H1 (cell line): ENCODE results near the gene KCTD19. TPM values are rescaled to one million over a fixed set of nuclear protein-coding genes. Genes with fewer than 3 reads are reported as not detected.

ENCODE experiments used
- CTCF ChIA-PET: fragments of 300-600 bp; sonication (Branson Sonifier 250); formaldehyde crosslinking; loops from one replicate; lab custom pipeline; 2021; ENCODE audit not compliant: partially characterized antibody; lab: Charles Lee
- POLR2A ChIA-PET: fragments of 300-600 bp; sonication (Branson Sonifier 250); formaldehyde crosslinking; loops from one replicate; lab custom pipeline; 2021; ENCODE audit warnings: inconsistent platforms; ENCODE audit not compliant: partially characterized antibody; lab: Charles Lee
- DNase-seq, 2 experiments: peaks; one replicate each; pipeline versions ENCODE4 v3.0.0 to v3.0.0-alpha.2; 2010 to 2022; ENCODE audit warnings: low spot score in 2 of 2, low read depth in 1 of 2, mixed read lengths in 1 of 2
- FAIRE-seq: peaks from 2 replicates; lab custom pipeline; 2011; peaks lifted over from hg19 to GRCh38; lab: Jason Lieb, UNC
- H2AFZ ChIP-seq: 2 replicates; pipeline ENCODE4 v1.8.1; 2012; ENCODE audit warnings: low read length, inconsistent platforms
- H2AK5ac ChIP-seq: 2 replicates; pipeline ENCODE4 v1.6.1; 2013; ENCODE audit warnings: low read depth, low read length
- H2BK120ac ChIP-seq: replicated peaks from 2 replicates; pipeline ENCODE3; 2013; ENCODE audit warnings: low read depth, low read length, inconsistent platforms
- H2BK12ac ChIP-seq: 2 replicates; pipeline ENCODE4 v1.6.1; 2013; ENCODE audit warnings: low read depth, low read length
- H2BK15ac ChIP-seq: 2 replicates; pipeline ENCODE4 v1.6.1; 2013; ENCODE audit warnings: low read length
- H2BK20ac ChIP-seq: 2 replicates; pipeline ENCODE4 v1.6.1; 2013; ENCODE audit warnings: low read length
- H2BK5ac ChIP-seq: 2 replicates; pipeline ENCODE4 v1.6.1; 2013; ENCODE audit warnings: low read depth, low read length
- H3K14ac ChIP-seq: 2 replicates; pipeline ENCODE4 v1.6.1; 2013; ENCODE audit warnings: inconsistent platforms; ENCODE audit not compliant: insufficient read length
- H3K18ac ChIP-seq: 2 replicates; pipeline ENCODE4 v1.6.1; 2013; ENCODE audit warnings: low read length; ENCODE audit errors: extremely low read depth
- H3K23ac ChIP-seq: 2 replicates; pipeline ENCODE4 v1.6.1; 2013; ENCODE audit warnings: inconsistent platforms; ENCODE audit not compliant: insufficient read length
- H3K23me2 ChIP-seq: 2 replicates; pipeline ENCODE4 v1.6.1; 2013; ENCODE audit warnings: low read depth, low read length
- H3K27ac ChIP-seq: 2 replicates; pipeline ENCODE4 v1.6.1; 2011; ENCODE audit warnings: low read depth, low read length, inconsistent platforms
- H3K27me3 ChIP-seq, 4 experiments: replicated peaks in 1 of 4; 1 replicate in 1 of 4; 2 replicates in 3 of 4; pipeline versions ENCODE4 v1.6.1 to v1.8.1; 2011 to 2013; ENCODE audit warnings: low read length in 3 of 4, mild to moderate bottlenecking in 3 of 4, inconsistent platforms in 2 of 4, mixed read lengths in 2 of 4, moderate library complexity in 1 of 4; ENCODE audit not compliant: control insufficient read depth in 3 of 4, insufficient read depth in 3 of 4; ENCODE audit errors: extremely low read depth in 1 of 4
- H3K36me3 ChIP-seq, 4 experiments: 2 replicates each; pipeline versions ENCODE4 v1.6.1 to v1.8.1; 2011 to 2013; ENCODE audit warnings: mild to moderate bottlenecking in 4 of 4, low read length in 3 of 4, moderate library complexity in 2 of 4, control low read depth in 1 of 4, inconsistent platforms in 1 of 4; ENCODE audit not compliant: insufficient read depth in 4 of 4, control insufficient read depth in 2 of 4
- H3K4ac ChIP-seq: replicated peaks from 2 replicates; pipeline ENCODE3; 2013; ENCODE audit warnings: low read length, low read depth, mixed read lengths, inconsistent platforms; ENCODE audit not compliant: insufficient read length
- H3K4me1 ChIP-seq, 4 experiments: replicated peaks in 1 of 4; 1 replicate in 1 of 4; 2 replicates in 3 of 4; pipeline versions ENCODE4 v1.6.1 to v1.8.1; 2011 to 2013; ENCODE audit warnings: low read length in 3 of 4, inconsistent platforms in 2 of 4, mixed read lengths in 1 of 4; ENCODE audit not compliant: insufficient read depth in 4 of 4, control insufficient read depth in 3 of 4
- H3K4me2 ChIP-seq, 2 experiments: 2 replicates each; pipeline versions ENCODE4 v1.6.1 to v1.8.1; 2011 to 2013; ENCODE audit warnings: low read depth in 2 of 2, low read length in 2 of 2, control low read depth in 1 of 2, inconsistent platforms in 1 of 2, mild to moderate bottlenecking in 1 of 2; ENCODE audit not compliant: insufficient read depth in 1 of 2
- H3K4me3 ChIP-seq, 4 experiments: fragments of 200-600, 300-600 bp in 1 of 4; sonication (generic), shearing (Covaris generic), sonication (Bioruptor Twin) in 1 of 4; 2 replicates each; pipeline versions ENCODE4 v1.5.1 to v1.8.1; 2011 to 2016; ENCODE audit warnings: low read length in 4 of 4, low read depth in 3 of 4, control low read depth in 2 of 4, inconsistent platforms in 2 of 4, mild to moderate bottlenecking in 2 of 4, mixed read lengths in 1 of 4, moderate library complexity in 1 of 4; ENCODE audit not compliant: insufficient read depth in 2 of 4; ENCODE audit errors: extremely low read depth in 1 of 4
- H3K56ac ChIP-seq: replicated peaks from 2 replicates; pipeline ENCODE3; 2013; ENCODE audit warnings: low read depth, mild to moderate bottlenecking, mixed read lengths, low read length, inconsistent platforms; ENCODE audit not compliant: insufficient read length
- H3K79me1 ChIP-seq: 2 replicates; pipeline ENCODE4 v1.6.1; 2013; ENCODE audit warnings: low read depth, low read length, control low read depth
- H3K79me2 ChIP-seq, 2 experiments: 2 replicates each; pipeline versions ENCODE4 v1.6.1 to v1.8.1; 2012 to 2013; ENCODE audit warnings: low read length in 2 of 2, mild to moderate bottlenecking in 2 of 2, inconsistent platforms in 1 of 2; ENCODE audit not compliant: insufficient read depth in 2 of 2, control insufficient read depth in 1 of 2
- H3K9ac ChIP-seq, 4 experiments: replicated peaks in 1 of 4; 1 replicate in 1 of 4; 2 replicates in 3 of 4; pipeline versions ENCODE4 v1.6.1 to v1.8.1; 2011 to 2013; ENCODE audit warnings: low read depth in 3 of 4, low read length in 3 of 4, control low read depth in 2 of 4, mild to moderate bottlenecking in 2 of 4, moderate library complexity in 2 of 4, inconsistent platforms in 1 of 4; ENCODE audit errors: extremely low read depth in 1 of 4
- H3K9me3 ChIP-seq, 2 experiments: 2 replicates each; pipeline versions ENCODE4 v1.6.1 to v1.8.1; 2012 to 2013; ENCODE audit warnings: mild to moderate bottlenecking in 2 of 2, moderate library complexity in 2 of 2, control low read depth in 1 of 2, inconsistent platforms in 1 of 2, low read depth in 1 of 2, low read length in 1 of 2, mixed read lengths in 1 of 2; ENCODE audit not compliant: insufficient read depth in 2 of 2
- H4K20me1 ChIP-seq, 2 experiments: replicated peaks in 1 of 2; 2 replicates each; pipeline versions ENCODE3 to v1.8.1; 2011 to 2013; ENCODE audit warnings: inconsistent platforms in 2 of 2, low read length in 2 of 2, mild to moderate bottlenecking in 1 of 2; ENCODE audit not compliant: insufficient read depth in 2 of 2, control insufficient read depth in 1 of 2
- H4K5ac ChIP-seq: 2 replicates; pipeline ENCODE4 v1.6.1; 2013; ENCODE audit warnings: low read length, low read depth, mixed read lengths, inconsistent platforms; ENCODE audit not compliant: insufficient read length
- H4K8ac ChIP-seq: 2 replicates; pipeline ENCODE4 v1.8.0; 2013; ENCODE audit warnings: mild to moderate bottlenecking, moderate library complexity, low read length, inconsistent platforms; ENCODE audit not compliant: insufficient read depth; ENCODE audit errors: extremely low read depth
- H4K91ac ChIP-seq: replicated peaks from 2 replicates; pipeline ENCODE3; 2013; ENCODE audit warnings: low read length, mixed read lengths, inconsistent platforms; ENCODE audit not compliant: insufficient read length
- ASH2L ChIP-seq: fragments of 200-600, 300-600 bp; sonication (generic); IDR thresholded peaks from one replicate; pipeline ENCODE4 v1.7.1; 2017; ENCODE audit warnings: low read length
- BACH1 ChIP-seq: IDR thresholded peaks from 2 replicates; pipeline ENCODE4 v1.6.1; 2012; ENCODE audit warnings: low read length, improper control_type of control experiment
- CEBPB ChIP-seq: IDR thresholded peaks from 2 replicates; pipeline ENCODE4 v1.6.1; 2012; ENCODE audit warnings: low read depth, low read length
- GTF2F1 ChIP-seq: IDR thresholded peaks from 2 replicates; pipeline ENCODE4 v1.6.1; 2012; ENCODE audit warnings: low read depth, low read length, improper control_type of control experiment, borderline replicate concordance
- JUN ChIP-seq: IDR thresholded peaks from 2 replicates; pipeline ENCODE4 v1.6.1; 2011; ENCODE audit warnings: low read depth, mild to moderate bottlenecking, improper control_type of control experiment, low read length
- KDM1A ChIP-seq: fragments of 200-600, 300-600 bp; sonication (generic); IDR thresholded peaks from 2 replicates; pipeline ENCODE4 v1.7.1; 2016; ENCODE audit warnings: mild to moderate bottlenecking, low read length, borderline replicate concordance
- KDM4A ChIP-seq: IDR thresholded peaks from one replicate; pipeline ENCODE4 v1.7.1; 2012; ENCODE audit warnings: low read depth, mild to moderate bottlenecking, moderate library complexity, low read length, inconsistent platforms; ENCODE audit not compliant: severe bottlenecking
- MAFK ChIP-seq: IDR thresholded peaks from 2 replicates; pipeline ENCODE4 v1.6.1; 2012; ENCODE audit warnings: low read depth, mild to moderate bottlenecking, improper control_type of control experiment, low read length
- MAX ChIP-seq: IDR thresholded peaks from 2 replicates; pipeline ENCODE4 v1.6.1; 2012; ENCODE audit warnings: inconsistent platforms
- POLR2A ChIP-seq, 2 experiments: IDR thresholded peaks; 1 replicate in 1 of 2; 2 replicates in 1 of 2; pipeline ENCODE4 v1.6.1; 2011; ENCODE audit warnings: low read depth in 2 of 2, low read length in 2 of 2, mild to moderate bottlenecking in 2 of 2; ENCODE audit errors: control extremely low read depth in 1 of 2
- RXRA ChIP-seq: IDR thresholded peaks from 2 replicates; pipeline ENCODE4 v1.6.1; 2011; ENCODE audit warnings: low read depth, mild to moderate bottlenecking, low read length, moderate library complexity; ENCODE audit not compliant: insufficient read depth
- SP4 ChIP-seq: IDR thresholded peaks from 2 replicates; pipeline ENCODE4 v1.6.1; 2012; ENCODE audit warnings: low read length, inconsistent platforms
- SRF ChIP-seq: IDR thresholded peaks from 2 replicates; pipeline ENCODE4 v1.6.1; 2011; ENCODE audit warnings: mild to moderate bottlenecking, low read depth, low read length, moderate library complexity
- SUZ12 ChIP-seq: fragments of 200-600 bp; sonication (generic); IDR thresholded peaks from 2 replicates; pipeline ENCODE4 v1.6.1; 2012; ENCODE audit warnings: mild to moderate bottlenecking, inconsistent platforms, low read length, moderate library complexity, mixed read lengths
- TAF7 ChIP-seq: optimal IDR thresholded peaks from 2 replicates; pipeline ENCODE3; 2011; ENCODE audit warnings: low read depth, mild to moderate bottlenecking, inconsistent platforms, low read length, moderate library complexity, borderline replicate concordance
- WGBS, 2 experiments: shearing (Covaris generic) in 1 of 2; methylation state at CpG; one replicate each; pipeline versions ENCODE4 v1.1.6 to v1.1.7; 2013 to 2015; ENCODE audit warnings: low lambda C conversion rate in 2 of 2, mixed read lengths in 2 of 2, inconsistent platforms in 1 of 2, low coverage in 1 of 2, missing lambda C conversion rate in 1 of 2; ENCODE audit not compliant: insufficient replicate concordance in 2 of 2, insufficient coverage in 1 of 2, insufficient read length in 1 of 2; ENCODE audit errors: extremely low coverage in 1 of 2, missing lambda C conversion rate in 1 of 2; 5-methylcytosine and 5-hydroxymethylcytosine counted together
- polyA plus RNA-seq, 7 experiments: library from polyadenylated mRNA; depleted of rRNA in 3 of 7; stranded (reverse) in 5 of 7; unstranded in 2 of 7; fragments of >200 nt in 5 of 7; fragments of 200-250 nt in 2 of 7; gene quantifications; 1 replicate in 5 of 7; 2 replicates in 1 of 7; 4 replicates in 1 of 7; pipeline versions ENCODE4 v1.2.1 to v1.2.3, GENCODE V29; 2011 to 2013; ENCODE audit warnings: missing spikeins in 2 of 7, mixed read lengths in 2 of 7
- total RNA-seq: library from RNA; stranded (reverse); fragmentation: NEBNext Ultra II Directional; extraction: Animal tissue kit (Norgen Biotek cat#: 25700); gene quantifications from 2 replicates; pipeline ENCODE4 v1.2.1, GENCODE V29; 2021

Gene KCTD19
- total and polyA plus RNA-seq, 2 of the 8 experiments (the other 6 are each of a cell fraction or from before 2014, with no cell fraction given), result 0.06 to 0.24 TPM

GRCh38 chr16:67345401-67345800, 18.9 kb upstream of the KCTD19 start:
- Histone ChIP-seq H3K9me3 (no peaks in the 10 kb centered on the region), H3K27me3 (no peaks in the 10 kb centered on the region), H2BK15ac (no peak overlapping the region), H2AFZ (no peak overlapping the region), H3K4me3 (no peak overlapping the region), H3K9ac (no peak overlapping the region), H4K5ac (no peak overlapping the region), H3K4me1 (no peaks in the 10 kb centered on the region), H3K4me2 (no peak overlapping the region), H2BK120ac (no peak overlapping the region), H4K91ac (no peak overlapping the region), H3K4ac (no peak overlapping the region), H3K23ac (no peak overlapping the region), H3K14ac (no peak overlapping the region), H2BK5ac (no peak overlapping the region), H3K18ac (no peak overlapping the region), H3K56ac (no peak overlapping the region), H3K79me2 (no peaks in the 10 kb centered on the region), H3K79me1 (no peaks in the 10 kb centered on the region), H3K27ac (no peak overlapping the region), H4K20me1 (no peaks in the 10 kb centered on the region), H2AK5ac (no peak overlapping the region), H3K23me2 (no peaks in the 10 kb centered on the region), H2BK12ac (no peak overlapping the region), H3K36me3 (no peaks in the 10 kb centered on the region), H2BK20ac (no peak overlapping the region), H4K8ac (no peak overlapping the region)
- 77% methylated on average over 1 of the region's 1 CpG; no CpG with 5 or more reads in 1 of the 2 experiments for WGBS, 2 experiments
- TF ChIP-seq BACH1, result no peak
- TF ChIP-seq GTF2F1, result no peak
- no peak for TF ChIP-seq ASH2L
- TF ChIP-seq SP4, result no peak
- no peak for TF ChIP-seq POLR2A (IDR thresholded peaks at IDR 0.05; ENCODE audit: control extremely low read depth in 1 of 2, low read depth in 2 of 2, low read length in 2 of 2)
- no peak for TF ChIP-seq TAF7
- TF ChIP-seq KDM4A, result no peak
- no peak for TF ChIP-seq JUN
- TF ChIP-seq KDM1A, result no peak
- no peak for TF ChIP-seq MAFK
- TF ChIP-seq RXRA, result no peak
- TF ChIP-seq SRF, result no peak
- no peak for TF ChIP-seq CEBPB
- no peak for TF ChIP-seq SUZ12
- no peak for TF ChIP-seq MAX
- CTCF ChIA-PET, result interaction anchor here (0.6 to 1.2 kb wide), 7 partner anchors 11 to 145 kb away, joined by 3 to 5 read pairs (median 3); partner anchors contain the start of genes KCTD19 and LRRC36
- POLR2A ChIA-PET, result no interaction called here
- FAIRE-seq (no peak), DNase-seq (no peak)
